GM20000 (cell line): ENCODE data around the gene SPTB.
"Not testable (repeated sequence)": the region's sequence is repeated elsewhere in the genome, so short reads cannot be mapped to it uniquely, and the experiment has no call there.

Source experiments
- DNase-seq: peaks from one replicate; pipeline ENCODE4 v3.0.0; 2012; ENCODE audit warnings: low spot score
- CTCF ChIP-seq: IDR thresholded peaks from 2 replicates; pipeline ENCODE4 v1.5.1; 2012; ENCODE audit warnings: mild to moderate bottlenecking, control low read depth; ENCODE audit errors: extremely low read depth, missing control alignments

Gene SPTB

GRCh38 chr14:64919618-64920017 lies 39.9 kb upstream of the SPTB start:
- no peak for DNase-seq
- no peak for TF ChIP-seq CTCF

- no peak for DNase-seq
- no peak for TF ChIP-seq CTCF
These were observed 39.5 kb upstream of the SPTB start for GRCh38 chr14:64919215-64919614.

GRCh38 chr14:64918216-64918615 lies 38.5 kb upstream of the SPTB start:
- DNase-seq: no peak
- TF ChIP-seq CTCF: no peak

GRCh38 chr14:64915797-64916196 lies 36.1 kb upstream of the SPTB start:
- TF ChIP-seq CTCF: no peak
- no peak for DNase-seq

GRCh38 chr14:64915029-64915424 lies 35.3 kb upstream of the SPTB start:
- TF ChIP-seq CTCF: no peak
- no peak for DNase-seq

- DNase-seq: peak; percentile 84
- TF ChIP-seq CTCF: no peak
These were observed 34.7 kb upstream of the SPTB start, which contains the start of gene CHURC1 for GRCh38 chr14:64914237-64915028. Gene CHURC1 (plus strand): TSS chr14:64914455. CDS start chr14:64914496, 41 bp downstream.

- DNase-seq: not testable (repeated sequence)
These were observed 33.8 kb upstream of the SPTB start for GRCh38 chr14:64913477-64913876.

GRCh38 chr14:64912261-64912660 lies 32.6 kb upstream of the SPTB start:
- TF ChIP-seq CTCF: no peak
- DNase-seq: no peak
